ENCODE results near the gene MED16. TPM values are rescaled to one million over a fixed set of nuclear protein-coding genes. Genes with fewer than 3 reads are reported as not detected.

The MED16 gene
- total RNA-seq (10 to 100 TPM; 47.5 to 78.2 (median 67.6) TPM), polyA plus RNA-seq (100 to 1,000 TPM in 1 of 2 donors, 10 to 100 TPM in 1; 65.7 to 142 TPM), total RNA-seq (53.2 reads per million, percentile 72 among the genes with 10 or more reads in this experiment)

GRCh38 chr19:892894-893689 lies at the start of gene MED16, which contains the start of gene RNU6-9:
Gene MED16, minus strand, starts transcription at chr19:893187. Its CDS starts 2,056 bp downstream, at chr19:891131.
Gene RNU6-9, plus strand, starts transcription at chr19:893484.
- ATAC-seq = peak; percentile 95
- H3K4me3 ChIP-seq (ENCODE audit: low read length) = peak within 1 kb of the TSS; percentile 72
- H3K27ac Mint-ChIP-seq = peak within 1 kb of the TSS; percentile 98 to 100 (median 100)
- H3K9me3 ChIP-seq (ENCODE audit: control insufficient read depth in 2 of 3, low read length in 3 of 3) = no peaks in the 10 kb centered on the region
- H3K9me3 Mint-ChIP-seq = peaks cover 0 to 8% (median 0%) of the 10 kb centered on the region in 11 donors
- H3K4me1 ChIP-seq (ENCODE audit: control insufficient read depth in 2 of 2, insufficient read depth in 2 of 2, low read length in 2 of 2) = peaks cover 3 to 5% of the 10 kb centered on the region in 2 donors
- peaks cover 0 to 12% (median 5%) of the 10 kb centered on the region in 5 donors for H3K36me3 Mint-ChIP-seq
- peak within 1 kb of the TSS; percentile 97 for H3K27ac ChIP-seq (ENCODE audit: low read depth, low read length)
- peaks cover 0 to 41% (median 4%) of the 10 kb centered on the region in 3 experiments for H3K36me3 ChIP-seq (ENCODE audit: control insufficient read depth in 2 of 3, insufficient read depth in 3 of 3, low read length in 3 of 3)
- POLR2A ChIA-PET = interaction anchor here (0.5 to 6.7 kb wide), 18 partner anchors 11 to 1365 kb away, joined by 3 to 196 read pairs (median 5); partner anchors contain the start of genes ABCA7, CIRBP, KISS1R and R3HDM4
- H3K27me3 Mint-ChIP-seq = peaks cover 0 to 4% (median 0%) of the 10 kb centered on the region in 5 donors
- CTCF ChIA-PET = interaction anchor here (0.6 to 1.4 kb wide), 8 partner anchors 10 to 361 kb away, joined by 3 to 7 read pairs (median 4); no protein-coding TSS in a partner anchor
- intact Hi-C loops (cut with micrococcal nuclease) = loop anchor here (1.0 to 2.0 kb wide), 8 partner anchors 12 to 320 kb away; partner anchors contain the start of genes BSG (in 1 of the 2) and KISS1R (in 1 of the 2)
- DNase-seq = peak; percentile 82 to 97 (median 94)
- peaks cover 4 to 42% (median 30%) of the 10 kb centered on the region in 7 donors for H3K4me1 Mint-ChIP-seq
- H3K4me3 Mint-ChIP-seq = peak within 1 kb of the TSS; percentile 90 to 96 (median 93)
- H3K27me3 ChIP-seq (ENCODE audit: control insufficient read depth in 2 of 2, insufficient read depth in 2 of 2, low read length in 2 of 2) = no peaks in the 10 kb centered on the region

GRCh38 chr19:942133-942645 lies 49.2 kb upstream of the MED16 start:
- H3K4me1 ChIP-seq (ENCODE audit: control insufficient read depth in 2 of 2, insufficient read depth in 2 of 2, low read length in 2 of 2) = peaks cover 14 to 15% of the 10 kb centered on the region in 2 donors
- no peaks in the 10 kb centered on the region for H3K36me3 ChIP-seq (ENCODE audit: control insufficient read depth in 2 of 3, insufficient read depth in 3 of 3, low read length in 3 of 3)
- no peaks in the 10 kb centered on the region for H3K27me3 ChIP-seq (ENCODE audit: control insufficient read depth in 2 of 2, insufficient read depth in 2 of 2, low read length in 2 of 2)
- H3K27me3 Mint-ChIP-seq = peaks cover 0 to 7% (median 0%) of the 10 kb centered on the region in 5 donors
- DNase-seq (no peak), ATAC-seq (no peak)
- H3K4me1 Mint-ChIP-seq = peaks cover 20 to 33% (median 27%) of the 10 kb centered on the region in 7 donors
- peaks cover 0 to 30% (median 3%) of the 10 kb centered on the region in 5 donors for H3K36me3 Mint-ChIP-seq
- peaks cover 0 to 3% (median 0%) of the 10 kb centered on the region in 11 donors for H3K9me3 Mint-ChIP-seq
- no peak overlapping the region for H3K4me3 ChIP-seq (ENCODE audit: low read length)
- CTCF ChIA-PET = interaction anchor here (1.4 kb wide), 1 partner anchor 9 kb away, joined by 3 read pairs; no protein-coding TSS in a partner anchor
- no peaks in the 10 kb centered on the region for H3K9me3 ChIP-seq (ENCODE audit: control insufficient read depth in 2 of 3, low read length in 3 of 3)
- peak overlapping the region in 2 of 10 donors; percentile 70 to 82 for H3K4me3 Mint-ChIP-seq
- H3K27ac ChIP-seq (ENCODE audit: low read depth, low read length) = no peak overlapping the region
- intact Hi-C loops (cut with micrococcal nuclease) = no loop called here
- H3K27ac Mint-ChIP-seq = no peak overlapping the region
- POLR2A ChIA-PET = no interaction called here

- peaks cover 0 to 3% (median 0%) of the 10 kb centered on the region in 11 donors for H3K9me3 Mint-ChIP-seq
- H3K36me3 Mint-ChIP-seq = peaks cover 0 to 34% (median 4%) of the 10 kb centered on the region in 5 donors
- no peak for DNase-seq
- H3K4me3 ChIP-seq (ENCODE audit: low read length) = peak overlapping the region; percentile 59
- H3K4me3 Mint-ChIP-seq = peak overlapping the region; percentile 75 to 90 (median 78)
- peaks cover 14 to 20% of the 10 kb centered on the region in 2 donors for H3K4me1 ChIP-seq (ENCODE audit: control insufficient read depth in 2 of 2, insufficient read depth in 2 of 2, low read length in 2 of 2)
- H3K27ac ChIP-seq (ENCODE audit: low read depth, low read length) = peak overlapping the region; percentile 47
- no peaks in the 10 kb centered on the region for H3K9me3 ChIP-seq (ENCODE audit: control insufficient read depth in 2 of 3, low read length in 3 of 3)
- H3K36me3 ChIP-seq (ENCODE audit: control insufficient read depth in 2 of 3, insufficient read depth in 3 of 3, low read length in 3 of 3) = no peaks in the 10 kb centered on the region
- H3K4me1 Mint-ChIP-seq = peaks cover 21 to 38% (median 29%) of the 10 kb centered on the region in 7 donors
- peaks cover 0 to 7% (median 0%) of the 10 kb centered on the region in 5 donors for H3K27me3 Mint-ChIP-seq
- ChIA-PET CTCF (no interaction called here), POLR2A (no interaction called here)
- no peak for ATAC-seq
- intact Hi-C loops (cut with micrococcal nuclease) = no loop called here
- no peaks in the 10 kb centered on the region for H3K27me3 ChIP-seq (ENCODE audit: control insufficient read depth in 2 of 2, insufficient read depth in 2 of 2, low read length in 2 of 2)
- H3K27ac Mint-ChIP-seq = peak overlapping the region in 7 of 9 donors; percentile 40 to 89 (median 64)
Measured at GRCh38 chr19:941292-942132, 48.5 kb upstream of the MED16 start.

- ATAC-seq (peak; percentile 85), DNase-seq (peak; percentile 40 to 63 (median 59))
- intact Hi-C loops (cut with micrococcal nuclease) = loop anchor here in 1 of 2 donors (1.0 kb wide), 2 partner anchors 8 to 15 kb away; no protein-coding TSS in a partner anchor
- peak overlapping the region; percentile 77 to 92 (median 84) for H3K4me3 Mint-ChIP-seq
- H3K4me1 Mint-ChIP-seq = peaks cover 21 to 42% (median 29%) of the 10 kb centered on the region in 7 donors
- no peaks in the 10 kb centered on the region for H3K9me3 ChIP-seq (ENCODE audit: control insufficient read depth in 2 of 3, low read length in 3 of 3)
- no peaks in the 10 kb centered on the region for H3K27me3 ChIP-seq (ENCODE audit: control insufficient read depth in 2 of 2, insufficient read depth in 2 of 2, low read length in 2 of 2)
- CTCF ChIA-PET = no interaction called here
- peak overlapping the region in 7 of 9 donors; percentile 56 to 94 (median 82) for H3K27ac Mint-ChIP-seq
- peaks cover 0 to 34% (median 4%) of the 10 kb centered on the region in 5 donors for H3K36me3 Mint-ChIP-seq
- H3K36me3 ChIP-seq (ENCODE audit: control insufficient read depth in 2 of 3, insufficient read depth in 3 of 3, low read length in 3 of 3) = no peaks in the 10 kb centered on the region
- H3K4me1 ChIP-seq (ENCODE audit: control insufficient read depth in 2 of 2, insufficient read depth in 2 of 2, low read length in 2 of 2) = peaks cover 14 to 20% of the 10 kb centered on the region in 2 donors
- H3K27me3 Mint-ChIP-seq = peaks cover 0 to 7% (median 0%) of the 10 kb centered on the region in 5 donors
- peaks cover 0 to 3% (median 0%) of the 10 kb centered on the region in 11 donors for H3K9me3 Mint-ChIP-seq
- H3K4me3 ChIP-seq (ENCODE audit: low read length) = peak overlapping the region; percentile 59
- peak overlapping the region; percentile 47 for H3K27ac ChIP-seq (ENCODE audit: low read depth, low read length)
- POLR2A ChIA-PET = no interaction called here
Measured at GRCh38 chr19:940591-941291, 47.8 kb upstream of the MED16 start.

- DNase-seq = no peak
- Histone ChIP-seq H3K4me3 (ENCODE audit: low read length) (no peak overlapping the region), H3K27me3 (ENCODE audit: control insufficient read depth in 2 of 2, insufficient read depth in 2 of 2, low read length in 2 of 2) (no peaks in the 10 kb centered on the region), H3K4me1 (ENCODE audit: control insufficient read depth in 2 of 2, insufficient read depth in 2 of 2, low read length in 2 of 2) (peaks cover 14 to 20% of the 10 kb centered on the region in 2 donors), H3K36me3 (ENCODE audit: control insufficient read depth in 2 of 3, insufficient read depth in 3 of 3, low read length in 3 of 3) (no peaks in the 10 kb centered on the region), H3K9me3 (ENCODE audit: control insufficient read depth in 2 of 3, low read length in 3 of 3) (no peaks in the 10 kb centered on the region), H3K27ac (ENCODE audit: low read depth, low read length) (no peak overlapping the region)
- ChIA-PET CTCF (interaction anchor here (1.8 kb wide), 1 partner anchor 44 kb away, joined by 5 read pairs; the partner anchor contains the start of gene WDR18), POLR2A (no interaction called here)
- Mint-ChIP-seq H3K27ac (peak overlapping the region in 8 of 9 donors; percentile 32 to 94 (median 83)), H3K4me3 (peak overlapping the region; percentile 73 to 92 (median 84)), H3K27me3 (peaks cover 0 to 7% (median 0%) of the 10 kb centered on the region in 5 donors), H3K36me3 (peaks cover 0 to 34% (median 4%) of the 10 kb centered on the region in 5 donors), H3K9me3 (peaks cover 0 to 3% (median 0%) of the 10 kb centered on the region in 11 donors), H3K4me1 (peaks cover 21 to 42% (median 29%) of the 10 kb centered on the region in 7 donors)
- intact Hi-C loops (cut with micrococcal nuclease) = loop anchor here in 1 of 2 donors (1.0 kb wide), 2 partner anchors 8 to 15 kb away; no protein-coding TSS in a partner anchor
- ATAC-seq = no peak
Measured at GRCh38 chr19:939922-940321, 46.9 kb upstream of the MED16 start.

All from naive thymus-derived CD4-positive, alpha-beta T cell (primary cell).